ENCODE data around the gene ARSB. TPM values are rescaled to one million over a fixed set of nuclear protein-coding genes. Genes with fewer than 3 reads are reported as not detected.

Gene ARSB
- total RNA-seq, 4 donors from 2014 or later = 1.2 to 8.8 (median 7.1) TPM

DNA sequence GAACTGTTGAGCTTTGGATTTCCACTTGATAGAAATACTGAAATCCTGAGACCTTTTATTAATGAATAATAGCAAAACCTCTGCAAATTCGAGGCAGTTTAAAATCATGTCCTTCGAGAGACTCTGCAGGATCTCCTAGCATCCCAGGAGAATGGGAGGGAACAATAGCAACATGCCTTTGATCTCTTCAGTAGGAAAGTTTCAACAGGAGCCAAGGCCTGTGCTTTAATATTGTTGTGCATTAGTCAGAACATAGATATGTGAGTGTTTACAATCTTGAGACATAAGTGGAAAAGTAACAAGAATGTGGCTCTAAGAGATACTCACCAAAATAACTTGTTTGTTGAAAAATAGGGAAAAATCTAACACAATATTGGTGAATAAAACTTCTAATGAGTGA, 253.2 kb downstream of the ARSB start:
- H3K4me3 ChIP-seq = no peak overlapping the region
- no peaks in the 10 kb centered on the region for H3K36me3 ChIP-seq
- no peaks in the 10 kb centered on the region for H3K27me3 ChIP-seq
- H3K4me1 ChIP-seq = no peaks in the 10 kb centered on the region
- DNase-seq = no peak
- 39 to 49% methylated on average over 2 of the region's 2 CpGs for WGBS, 2 donors
- no peaks in the 10 kb centered on the region for H3K9me3 ChIP-seq
- no peak for TF ChIP-seq CTCF (IDR thresholded peaks at IDR 0.05)
- TF ChIP-seq POLR2A (IDR thresholded peaks at IDR 0.05) = no peak
- H3K27ac ChIP-seq = no peak overlapping the region
- intact Hi-C loops (cut with DNase I) = no loop called here

DNA sequence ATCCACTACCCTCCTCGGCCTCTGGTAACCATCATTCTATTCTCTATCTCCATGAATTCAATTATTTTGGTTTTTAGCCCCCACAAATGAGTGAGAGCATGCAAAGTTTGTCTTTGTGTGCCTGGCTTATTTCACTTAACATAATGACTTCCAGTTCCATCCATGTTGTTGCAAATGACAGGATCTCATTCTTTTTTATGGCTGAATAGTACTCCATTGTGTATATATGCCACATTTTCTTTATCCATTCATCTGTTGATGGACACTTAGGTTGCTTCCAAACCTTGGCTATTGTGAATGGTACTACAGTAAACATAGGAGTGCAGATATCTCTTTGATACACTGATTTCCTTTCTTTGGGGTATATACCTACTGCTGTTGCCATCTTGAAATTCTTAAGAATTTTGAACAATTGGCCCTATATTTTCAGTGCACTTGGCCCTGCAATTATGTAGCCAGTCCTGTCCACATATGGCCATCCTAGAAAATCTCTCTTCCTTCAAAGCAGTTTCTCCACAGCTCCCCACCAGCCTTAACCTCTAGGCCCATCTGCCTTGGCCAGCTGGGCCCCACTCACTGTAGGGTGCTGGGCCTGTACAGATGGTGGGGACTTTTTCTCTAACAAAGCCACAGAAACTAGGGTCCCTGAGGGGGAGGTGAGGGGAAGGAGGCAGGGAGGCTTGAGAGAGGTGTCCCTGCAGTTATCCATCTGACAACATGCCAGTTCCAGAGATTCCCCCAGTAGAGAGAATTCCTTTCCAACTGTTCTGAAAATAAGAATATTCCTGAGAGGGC, 254.6 kb downstream of the ARSB start:
- Histone ChIP-seq H3K4me1 (no peaks in the 10 kb centered on the region), H3K9me3 (no peaks in the 10 kb centered on the region), H3K27me3 (no peaks in the 10 kb centered on the region), H3K36me3 (no peaks in the 10 kb centered on the region), H3K4me3 (no peak overlapping the region), H3K27ac (no peak overlapping the region)
- intact Hi-C loops (cut with DNase I) = no loop called here
- DNase-seq = no peak
- no peak for TF ChIP-seq POLR2A (IDR thresholded peaks at IDR 0.05)
- TF ChIP-seq CTCF (IDR thresholded peaks at IDR 0.05) = no peak
- WGBS, 2 donors = 94 to 96% methylated on average over 1 of the region's 1 CpG

GRCh38 chr5:78727786-78728761, 257.0 kb downstream of the ARSB start:
- Histone ChIP-seq H3K27me3 (no peaks in the 10 kb centered on the region), H3K27ac (no peak overlapping the region), H3K4me1 (no peaks in the 10 kb centered on the region), H3K36me3 (no peaks in the 10 kb centered on the region), H3K4me3 (no peak overlapping the region), H3K9me3 (no peaks in the 10 kb centered on the region)
- intact Hi-C loops (cut with DNase I) = no loop called here
- DNase-seq = no peak
- WGBS, 2 donors = 85 to 87% methylated on average over 7 of the region's 7 CpGs
- TF ChIP-seq CTCF (IDR thresholded peaks at IDR 0.05) (no peak), POLR2A (IDR thresholded peaks at IDR 0.05) (no peak)

Small RNA genes within 50 kb of the gene (small RNA-seq; reads per million reads assigned to genes)
- gene AC025755.1 = 0 reads per million in 4 donors

Other genes with a start within 250 kb of the ARSB start
- gene DMGDH, start 84.4 kb upstream of the ARSB start, total RNA-seq = 1 to 10 TPM in 2 of 4 donors, under 1 TPM in 1, not detected in 1; 0.64 to 3.1 (median 1.7) TPM
- gene BHMT2, start 84.5 kb upstream of the ARSB start, total RNA-seq = 10 to 100 TPM in 1 of 4 donors, 1 to 10 TPM in 3; 1.5 to 13.9 (median 5.1) TPM
- 1 to 10 TPM in 1 of 4 donors, under 1 TPM in 1, not detected in 2; 0.95 to 1.2 TPM for gene BHMT, start 126.5 kb upstream of the ARSB start, total RNA-seq